SKM-1 treated with dmso at 0.1 percent for 144 hours (cell line): ENCODE data around the gene NLGN4X.

ENCODE experiments used
- DNase-seq: peaks from one replicate; lab custom pipeline; 2025; ENCODE audit not compliant: unreplicated experiment; lab: John Stamatoyannopoulos, UW

The NLGN4X gene

GRCh38 chrX:6159468-6159867, 69.2 kb downstream of the NLGN4X start:
- DNase-seq: no peak

GRCh38 chrX:6151971-6152370, 76.7 kb downstream of the NLGN4X start:
- DNase-seq: no peak

- no peak for DNase-seq
Observed at GRCh38 chrX:6149060-6149872, 79.4 kb downstream of the NLGN4X start.

DNA sequence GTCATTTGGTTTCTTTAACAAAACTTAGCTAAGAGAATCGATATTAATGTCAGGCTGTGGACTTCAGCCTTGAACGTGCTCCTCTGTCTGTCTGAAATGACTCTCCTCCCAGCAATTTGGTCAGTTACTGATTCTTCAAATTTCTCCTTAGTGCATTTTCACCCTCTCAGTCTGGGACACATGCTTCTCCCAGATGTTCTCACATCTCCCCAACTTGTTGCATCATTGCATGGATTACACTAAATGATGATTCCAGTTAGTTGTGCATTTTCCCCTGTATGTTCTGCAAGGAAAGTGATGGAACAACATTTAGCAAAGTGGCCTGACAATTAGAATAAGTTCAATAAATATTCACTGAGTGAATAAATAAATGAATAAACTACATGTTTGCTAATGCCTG, 94.4 kb downstream of the NLGN4X start:
- DNase-seq: no peak

DNA sequence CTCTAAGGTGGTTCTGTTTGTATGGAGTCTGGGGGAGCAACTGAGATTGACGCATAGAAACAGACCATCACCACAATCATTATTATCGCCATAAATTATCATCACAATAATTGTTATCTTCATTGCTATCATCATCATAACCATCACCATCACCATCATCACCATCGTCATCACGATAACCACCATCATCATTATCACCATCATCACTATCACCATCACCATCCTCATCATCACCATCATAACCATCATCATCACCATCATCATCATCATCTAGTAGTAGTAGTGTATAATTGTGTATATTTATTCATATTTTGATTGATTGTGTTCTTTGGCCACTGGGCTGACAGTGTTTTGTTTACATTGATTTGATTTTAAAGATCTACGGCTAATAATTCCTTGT, 95.7 kb downstream of the NLGN4X start:
- no peak for DNase-seq

DNA sequence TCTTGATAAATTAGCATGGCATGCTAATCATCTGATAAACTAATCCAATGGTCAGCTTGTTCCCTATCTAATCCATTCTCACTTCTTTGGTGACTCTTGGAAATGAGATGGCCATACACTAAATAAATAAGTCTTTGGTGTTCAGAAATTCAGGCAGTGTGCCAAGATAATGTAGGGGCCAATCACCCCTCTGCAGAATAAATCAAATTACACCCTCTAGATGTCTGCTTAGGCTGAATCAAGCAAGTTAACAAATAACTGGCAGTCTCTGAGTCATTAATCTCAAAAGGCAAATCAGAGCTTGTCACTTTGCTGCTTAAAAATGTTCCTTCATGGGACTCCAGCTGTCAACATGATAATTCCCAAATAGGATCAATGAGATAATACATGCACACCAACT, 97.4 kb downstream of the NLGN4X start:
- no peak for DNase-seq

GRCh38 chrX:6129195-6129594, 99.5 kb downstream of the NLGN4X start:
- DNase-seq: no peak

GRCh38 chrX:6120329-6120728, 108.3 kb downstream of the NLGN4X start:
- no peak for DNase-seq

- no peak for DNase-seq
Observed at GRCh38 chrX:6095469-6095868, 133.2 kb downstream of the NLGN4X start.

- no peak for DNase-seq
Observed at GRCh38 chrX:6074532-6074931, 154.1 kb downstream of the NLGN4X start.

DNA sequence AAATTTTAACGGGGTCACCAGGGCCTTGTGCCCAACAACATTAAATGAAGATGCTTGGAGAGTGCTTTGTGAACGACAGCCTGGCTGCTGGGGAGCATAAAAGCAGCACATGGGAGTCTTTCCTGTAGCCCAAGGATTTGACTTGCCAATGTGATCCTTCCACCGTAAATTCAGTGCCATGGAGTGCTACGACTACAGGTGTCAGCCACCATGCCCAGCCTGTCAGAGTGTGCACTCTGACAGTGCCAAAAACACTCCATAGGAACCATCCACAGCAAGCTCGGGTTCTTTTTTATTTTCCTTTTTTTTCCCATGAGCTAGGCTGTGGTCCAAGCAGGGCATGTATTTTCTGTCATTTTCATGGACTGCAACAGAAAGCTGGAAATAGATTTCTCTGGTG, 156.9 kb downstream of the NLGN4X start:
- no peak for DNase-seq

DNA sequence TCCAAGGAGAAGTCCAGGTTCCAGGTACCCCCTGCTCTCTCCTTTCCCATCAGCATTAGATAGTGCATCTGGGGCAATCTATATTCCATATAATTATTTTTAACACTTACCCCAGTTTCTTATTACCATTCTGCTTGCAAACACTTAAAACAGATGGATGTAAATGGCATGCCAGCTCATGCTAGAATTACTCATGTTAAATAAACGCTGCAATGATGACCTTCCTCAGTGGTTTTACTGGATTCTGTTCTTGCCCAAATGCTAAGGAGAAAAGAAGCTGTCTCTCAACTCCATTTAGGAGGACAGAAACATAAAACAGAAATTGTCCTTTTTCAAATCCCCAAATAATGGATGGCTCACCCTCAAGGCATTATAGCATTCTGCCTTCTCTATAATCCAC, 161.1 kb downstream of the NLGN4X start:
- no peak for DNase-seq

DNA sequence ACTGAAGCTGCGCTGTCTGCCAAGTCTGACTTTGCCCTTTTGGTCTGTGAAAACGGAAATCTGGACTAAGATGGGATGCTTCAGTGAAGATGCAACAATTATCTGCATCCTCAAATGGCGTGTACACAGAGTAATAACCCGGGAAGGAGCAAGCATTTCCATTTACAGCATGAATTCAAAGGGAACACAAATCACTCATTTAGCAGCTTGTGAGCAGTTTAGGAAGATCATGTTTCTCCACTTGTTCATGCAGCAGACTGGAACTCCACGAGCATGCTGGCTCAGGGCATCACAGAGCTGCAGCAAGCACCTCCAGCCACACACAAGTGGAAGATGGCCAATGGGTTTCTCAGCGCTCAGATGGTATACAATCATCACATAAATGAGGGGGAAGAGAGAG, 175.5 kb downstream of the NLGN4X start:
- DNase-seq: no peak

DNA sequence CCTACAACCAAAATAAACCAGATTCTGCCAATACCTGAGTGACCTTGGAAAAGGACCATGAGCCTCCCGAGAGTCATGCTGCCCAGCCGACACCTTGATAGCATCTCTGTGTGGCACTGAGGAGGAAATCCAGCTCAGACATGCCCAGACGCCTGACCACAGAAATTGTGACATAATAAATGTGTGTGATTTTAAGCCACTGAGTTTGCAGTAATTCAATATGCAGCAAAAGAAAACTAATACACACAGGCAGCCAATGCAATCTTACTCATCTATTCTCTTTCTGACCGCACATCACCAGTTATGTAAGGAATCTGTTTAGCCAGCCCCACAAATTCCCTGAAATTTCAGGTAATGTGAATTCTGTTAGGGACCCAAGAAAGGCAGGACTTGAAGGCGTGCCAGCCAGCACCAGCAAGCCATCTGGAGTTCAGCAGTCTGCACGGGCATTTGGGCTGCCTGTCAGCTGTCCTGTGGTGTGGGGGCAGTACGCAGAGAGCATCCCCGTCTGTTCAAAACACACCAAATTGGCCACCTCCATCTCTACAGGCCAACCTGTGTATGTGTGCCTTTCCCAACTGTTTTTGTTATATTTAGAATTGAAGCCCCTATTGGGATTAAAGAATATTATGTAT, 176.4 kb downstream of the NLGN4X start:
- DNase-seq: no peak

GRCh38 chrX:6049132-6049531, 179.5 kb downstream of the NLGN4X start:
- DNase-seq: no peak

DNA sequence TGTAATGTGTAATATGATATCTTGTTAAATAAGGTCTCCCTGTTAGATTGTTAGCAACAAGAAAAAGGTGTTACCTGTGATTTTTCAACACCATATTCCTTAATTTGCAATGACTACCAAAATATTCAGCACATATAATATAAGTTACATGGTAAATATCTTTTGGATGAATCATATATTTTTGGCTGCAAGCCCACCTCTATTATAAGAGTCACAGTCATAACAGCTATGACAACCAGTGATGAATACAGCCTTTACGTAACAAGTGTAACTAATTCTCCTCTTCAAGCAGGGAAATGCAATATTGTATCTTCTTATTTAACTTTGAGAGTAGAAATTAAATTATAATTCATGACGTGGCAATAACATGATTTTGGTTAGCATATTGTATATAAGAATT, 187.0 kb downstream of the NLGN4X start:
- DNase-seq: no peak

- no peak for DNase-seq
Observed at GRCh38 chrX:6029014-6029413, 199.7 kb downstream of the NLGN4X start.

DNA sequence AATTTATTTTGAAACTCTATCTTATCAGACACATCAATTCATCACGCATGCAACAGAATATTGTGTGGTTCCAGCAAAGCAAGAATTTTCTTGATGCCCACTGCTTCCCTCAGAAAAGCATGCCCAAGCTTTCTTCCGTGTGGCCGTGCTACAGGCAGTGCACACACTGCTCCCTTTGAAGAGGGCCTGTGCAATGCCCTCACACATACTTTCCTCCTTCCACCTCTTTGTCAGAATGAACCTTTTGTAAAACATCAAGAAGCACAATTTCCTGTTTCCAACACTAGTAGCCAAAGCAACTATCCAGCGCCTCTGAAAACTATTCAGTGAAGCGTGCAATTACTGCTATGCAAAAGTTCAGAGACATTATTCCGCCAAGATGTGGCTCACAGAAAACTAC, 201.7 kb downstream of the NLGN4X start:
- DNase-seq: no peak

DNA sequence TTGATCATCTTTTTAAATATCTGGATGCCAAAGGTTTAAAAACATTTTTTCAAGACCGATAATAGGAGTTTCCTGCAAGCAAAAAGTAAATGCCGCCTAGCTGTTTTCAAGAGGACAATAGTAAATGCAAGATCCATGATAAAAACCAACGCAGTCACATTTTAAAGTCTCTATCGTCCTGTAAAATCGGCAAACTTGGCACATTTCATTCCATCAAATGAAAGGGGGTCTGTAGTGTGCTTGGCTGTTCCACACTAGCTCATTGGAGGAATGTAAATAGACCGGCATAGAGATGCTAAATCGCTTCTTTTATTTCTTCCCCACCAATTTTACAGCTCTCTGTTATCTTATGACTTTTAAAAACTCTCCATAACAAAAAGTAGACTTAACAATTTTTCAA, 202.2 kb downstream of the NLGN4X start:
- DNase-seq: no peak

- DNase-seq: no peak
Observed at GRCh38 chrX:6024204-6024603, 204.5 kb downstream of the NLGN4X start.

DNA sequence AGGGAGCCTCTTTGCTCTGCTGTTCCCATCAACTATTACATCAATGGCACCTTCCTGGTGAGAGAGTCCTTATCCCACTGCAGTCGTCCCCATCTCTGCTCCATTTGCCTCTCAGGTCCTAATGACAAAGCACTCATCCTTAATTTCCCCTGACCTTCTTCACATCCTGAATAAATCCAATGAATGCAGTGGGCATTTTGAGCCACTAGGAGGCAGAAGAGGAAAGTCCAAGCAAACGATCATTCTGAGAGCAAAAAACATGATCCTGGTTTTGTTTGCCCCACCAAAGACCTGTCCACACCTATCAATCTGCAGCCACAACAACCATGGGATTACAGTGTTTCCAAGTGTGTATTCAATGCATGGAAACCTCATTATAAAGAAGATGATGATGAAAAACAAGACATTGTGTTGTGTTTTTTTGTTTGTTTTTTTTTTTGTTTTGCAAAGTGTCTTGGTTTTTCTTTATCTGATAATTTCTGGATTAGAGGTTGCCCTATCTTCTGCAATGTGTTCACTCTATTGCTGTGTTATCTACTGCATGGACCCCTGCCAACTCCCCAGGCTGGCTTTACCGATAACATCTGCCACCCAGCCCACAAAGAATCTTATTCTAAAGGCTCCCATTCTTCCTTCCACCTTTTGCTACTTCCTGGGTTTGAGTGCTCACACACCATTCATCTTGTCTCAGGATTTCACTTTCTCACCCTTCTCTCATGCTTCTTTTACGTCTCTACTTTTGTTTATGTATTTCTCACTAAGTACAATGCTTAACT, 207.2 kb downstream of the NLGN4X start:
- no peak for DNase-seq

DNA sequence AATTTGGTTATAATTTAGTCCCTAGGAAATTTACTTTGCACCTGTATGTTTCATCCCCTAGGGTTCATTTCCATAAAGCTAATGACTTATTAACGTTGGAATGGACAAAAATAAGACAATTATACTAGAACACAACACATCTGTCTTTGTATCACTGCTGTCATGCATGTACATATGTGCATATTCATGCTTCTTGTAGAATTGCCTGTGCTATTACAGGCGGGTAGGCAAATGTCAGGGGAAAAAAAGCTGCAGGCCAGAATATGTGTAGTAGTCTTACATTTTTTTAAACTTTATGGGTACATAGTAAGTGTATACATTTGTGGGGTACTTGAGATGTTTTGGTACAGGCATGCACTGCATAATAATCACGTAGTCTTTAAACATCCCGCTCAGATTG, 209.6 kb downstream of the NLGN4X start:
- DNase-seq: no peak
